Measurements from ENCODE around the gene SLCO4C1. TPM values are rescaled to one million over a fixed set of nuclear protein-coding genes. Genes with fewer than 3 reads are reported as not detected.

SLCO4C1 gene
- total RNA-seq, 4 donors from 2014 or later: 1.1 to 2.4 (median 1.4) TPM

- no peaks in the 10 kb centered on the region for H3K9me3 ChIP-seq
- no peak for DNase-seq (ENCODE audit: low spot score in 2 of 2)
- no peaks in the 10 kb centered on the region for H3K4me1 ChIP-seq
- no peak overlapping the region for H3K27ac ChIP-seq
- no peaks in the 10 kb centered on the region for H3K36me3 ChIP-seq
- no peaks in the 10 kb centered on the region for H3K27me3 ChIP-seq
- whole genome bisulfite sequencing: 77% methylated on average over 3 of the region's 3 CpGs
- TF ChIP-seq POLR2AphosphoS5 (IDR thresholded peaks at IDR 0.05): no peak
- no peak for TF ChIP-seq POLR2A (IDR thresholded peaks at IDR 0.05)
- no peak for TF ChIP-seq EP300 (IDR thresholded peaks at IDR 0.05)
- TF ChIP-seq CTCF (IDR thresholded peaks at IDR 0.05): no peak
- H3K4me3 ChIP-seq: no peak overlapping the region
Observed at GRCh38 chr5:102271759-102272158, 24.3 kb downstream of the SLCO4C1 start.

- Histone ChIP-seq H3K4me3 (no peak overlapping the region), H3K27ac (no peak overlapping the region), H3K27me3 (no peaks in the 10 kb centered on the region), H3K9me3 (no peaks in the 10 kb centered on the region), H3K4me1 (no peaks in the 10 kb centered on the region), H3K36me3 (no peaks in the 10 kb centered on the region)
- DNase-seq (ENCODE audit: low spot score in 2 of 2): no peak
- no peak for TF ChIP-seq EP300 (IDR thresholded peaks at IDR 0.05)
- no peak for TF ChIP-seq CTCF (IDR thresholded peaks at IDR 0.05)
- TF ChIP-seq POLR2AphosphoS5 (IDR thresholded peaks at IDR 0.05): no peak
Observed at GRCh38 chr5:102270036-102270435, 26.0 kb downstream of the SLCO4C1 start.

GRCh38 chr5:102262688-102263087 is 33.4 kb downstream of the SLCO4C1 start:
- Histone ChIP-seq H3K4me3 (no peak overlapping the region), H3K4me1 (no peaks in the 10 kb centered on the region), H3K27me3 (no peaks in the 10 kb centered on the region), H3K27ac (no peak overlapping the region), H3K9me3 (no peaks in the 10 kb centered on the region), H3K36me3 (no peaks in the 10 kb centered on the region)
- no peak for DNase-seq (ENCODE audit: low spot score in 2 of 2)
- TF ChIP-seq POLR2A (IDR thresholded peaks at IDR 0.05) (no peak), POLR2AphosphoS5 (IDR thresholded peaks at IDR 0.05) (no peak), CTCF (IDR thresholded peaks at IDR 0.05) (no peak), EP300 (IDR thresholded peaks at IDR 0.05) (no peak)
- 85% methylated on average over 2 of the region's 2 CpGs for WGBS

GRCh38 chr5:102249381-102249780 is 46.7 kb downstream of the SLCO4C1 start:
- no peaks in the 10 kb centered on the region for H3K9me3 ChIP-seq
- H3K36me3 ChIP-seq: no peaks in the 10 kb centered on the region
- H3K4me1 ChIP-seq: no peaks in the 10 kb centered on the region
- no peaks in the 10 kb centered on the region for H3K27me3 ChIP-seq
- no peak for DNase-seq (ENCODE audit: low spot score in 2 of 2)
- 94% methylated on average over 3 of the region's 3 CpGs for WGBS
- TF ChIP-seq POLR2AphosphoS5 (IDR thresholded peaks at IDR 0.05): no peak
- no peak for TF ChIP-seq POLR2A (IDR thresholded peaks at IDR 0.05)
- TF ChIP-seq CTCF (IDR thresholded peaks at IDR 0.05): no peak
- no peak for TF ChIP-seq EP300 (IDR thresholded peaks at IDR 0.05)
- no peak overlapping the region for H3K4me3 ChIP-seq
- H3K27ac ChIP-seq: no peak overlapping the region

- WGBS: 91% methylated on average over 4 of the region's 4 CpGs
- TF ChIP-seq CTCF (IDR thresholded peaks at IDR 0.05) (no peak), POLR2AphosphoS5 (IDR thresholded peaks at IDR 0.05) (no peak), POLR2A (IDR thresholded peaks at IDR 0.05) (no peak), EP300 (IDR thresholded peaks at IDR 0.05) (no peak)
- H3K27ac ChIP-seq: no peak overlapping the region
- no peaks in the 10 kb centered on the region for H3K9me3 ChIP-seq
- H3K4me3 ChIP-seq: no peak overlapping the region
- no peaks in the 10 kb centered on the region for H3K4me1 ChIP-seq
- no peak for DNase-seq (ENCODE audit: low spot score in 2 of 2)
- no peaks in the 10 kb centered on the region for H3K27me3 ChIP-seq
- no peaks in the 10 kb centered on the region for H3K36me3 ChIP-seq
Observed at GRCh38 chr5:102243213-102243612, 52.9 kb downstream of the SLCO4C1 start.

All from suprapubic skin (tissue), 4 donors.